Neutrophil (primary cell): ENCODE measurements around the gene GSX1.

Source experiments
- H3K27ac ChIP-seq: fragments of 200-600 bp; sonication (generic); 2 replicates; pipeline ENCODE4 v1.5.1; 2016; ENCODE audit warnings: mild to moderate bottlenecking, moderate library complexity
- H3K27me3 ChIP-seq: fragments of 200-600 bp; sonication (generic); 2 replicates; pipeline ENCODE4 v1.6.0; 2016; ENCODE audit warnings: mild to moderate bottlenecking
- H3K36me3 ChIP-seq: fragments of 200-600 bp; sonication (generic); 2 replicates; pipeline ENCODE4 v1.5.1; 2017
- H3K4me1 ChIP-seq, 2 experiments: fragments of 200-600 bp in 1 of 2; sonication (generic) in 1 of 2; 1 replicate in 1 of 2; 2 replicates in 1 of 2; pipeline versions ENCODE4 v1.5.1 to v1.6.1; 2013 to 2016; ENCODE audit warnings: low read depth in 1 of 2, low read length in 1 of 2, mild to moderate bottlenecking in 1 of 2, moderate library complexity in 1 of 2; ENCODE audit not compliant: control insufficient read depth in 1 of 2, insufficient read depth in 1 of 2
- H3K4me3 ChIP-seq, 2 experiments: fragments of 200-600 bp in 1 of 2; sonication (generic) in 1 of 2; 1 replicate in 1 of 2; 2 replicates in 1 of 2; pipeline ENCODE4 v1.5.1; 2013 to 2016; ENCODE audit warnings: low read depth in 1 of 2, low read length in 1 of 2, mild to moderate bottlenecking in 1 of 2, moderate library complexity in 1 of 2
- H3K9me3 ChIP-seq: fragments of 200-600 bp; sonication (generic); 2 replicates; pipeline ENCODE4 v1.5.1; 2016
- CTCF ChIP-seq: fragments of 200-600 bp; sonication (generic); IDR thresholded peaks from 2 replicates; pipeline ENCODE4 v1.5.1; 2016; ENCODE audit warnings: antibody characterized with exemption

GSX1 gene

DNA sequence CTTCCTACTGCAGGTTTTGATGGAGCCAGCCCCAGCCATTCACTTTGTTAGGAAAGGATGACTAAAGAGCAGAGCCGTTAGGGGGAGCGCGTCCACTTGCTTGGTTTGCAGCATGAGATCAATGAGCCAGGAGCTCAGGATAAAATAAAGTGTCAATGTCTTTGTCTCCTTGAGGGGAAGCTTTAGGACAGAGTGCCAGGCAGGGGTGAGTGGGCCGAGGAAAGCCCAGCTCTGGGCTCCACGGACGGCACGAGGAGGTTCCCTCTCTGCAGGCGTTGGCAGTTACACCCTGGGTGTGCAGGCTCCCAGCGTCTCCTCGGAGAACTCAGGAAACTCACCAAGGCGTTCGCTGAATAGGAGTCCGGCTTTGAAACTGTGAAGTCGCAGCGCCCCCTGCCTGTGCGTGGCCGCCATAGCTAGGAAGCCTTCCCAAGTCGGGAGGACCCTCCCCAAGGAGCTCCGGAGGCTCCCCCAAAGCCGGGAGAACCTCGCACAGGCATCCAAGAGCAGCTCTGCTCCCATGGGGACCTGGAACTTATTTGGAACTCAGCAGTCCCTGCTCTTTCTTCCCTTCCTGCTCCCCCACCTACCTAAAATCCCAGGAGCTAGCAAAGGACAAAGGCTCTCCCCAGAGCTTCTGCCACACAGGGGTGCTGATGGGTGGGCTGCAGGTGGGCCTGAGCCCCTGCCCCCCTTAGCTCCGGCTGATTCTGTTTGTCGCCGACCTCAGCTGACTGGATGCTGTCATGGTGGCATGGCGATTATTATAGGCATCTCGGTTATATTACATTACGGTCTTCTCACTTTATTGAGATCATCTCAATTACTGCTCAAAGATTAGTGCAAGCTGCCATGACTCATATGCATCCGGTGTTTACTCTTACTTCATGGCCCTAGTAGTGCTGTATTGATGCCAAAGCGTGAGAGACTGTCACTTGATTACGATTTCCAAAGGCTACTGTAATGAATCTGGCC, 34.4 kb downstream of the GSX1 start:
- Histone ChIP-seq H3K9me3 (no peaks in the 10 kb centered on the region), H3K4me1 (peaks cover 9 to 10% of the 10 kb centered on the region in 2 experiments), H3K27ac (no peak overlapping the region), H3K36me3 (no peaks in the 10 kb centered on the region), H3K27me3 (peaks cover 100% of the 10 kb centered on the region), H3K4me3 (no peak overlapping the region)
- TF ChIP-seq CTCF, result peak; percentile 70

GRCh38 chr13:27827646-27828045, 35.4 kb downstream of the GSX1 start:
- no peaks in the 10 kb centered on the region for H3K9me3 ChIP-seq
- H3K36me3 ChIP-seq, result no peaks in the 10 kb centered on the region
- peaks cover 9 to 10% of the 10 kb centered on the region in 2 experiments for H3K4me1 ChIP-seq
- no peak overlapping the region for H3K4me3 ChIP-seq
- H3K27me3 ChIP-seq, result peaks cover 100% of the 10 kb centered on the region
- H3K27ac ChIP-seq, result no peak overlapping the region
- no peak for TF ChIP-seq CTCF

GRCh38 chr13:27830010-27830409, 37.7 kb downstream of the GSX1 start:
- Histone ChIP-seq H3K4me3 (peak overlapping the region in 1 of 2 experiments; percentile 21), H3K9me3 (no peaks in the 10 kb centered on the region), H3K36me3 (no peaks in the 10 kb centered on the region), H3K4me1 (peaks cover 9 to 10% of the 10 kb centered on the region in 2 experiments), H3K27ac (no peak overlapping the region), H3K27me3 (peaks cover 100% of the 10 kb centered on the region)
- peak; percentile 62 for TF ChIP-seq CTCF

DNA sequence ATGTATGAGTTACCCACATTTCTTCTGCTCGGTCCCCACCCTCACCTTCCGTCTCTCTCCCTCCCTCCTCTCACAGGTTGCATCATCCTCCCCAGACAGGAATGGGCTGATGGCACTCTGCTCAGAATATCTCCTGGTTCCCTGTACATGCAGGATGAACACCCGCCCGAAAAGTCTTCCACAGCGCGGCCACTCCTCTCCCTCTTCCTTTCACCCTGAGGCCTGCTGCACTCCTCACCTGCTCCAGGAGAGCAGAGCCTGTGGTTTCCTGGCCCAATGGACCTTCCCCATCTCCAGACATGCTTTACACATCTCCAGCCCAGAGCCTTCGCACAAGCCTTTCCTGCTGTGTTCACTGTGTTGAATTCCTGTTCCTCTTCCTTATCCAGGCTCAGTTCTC, 40.9 kb downstream of the GSX1 start:
- no peak overlapping the region for H3K4me3 ChIP-seq
- no peaks in the 10 kb centered on the region for H3K9me3 ChIP-seq
- H3K27ac ChIP-seq, result no peak overlapping the region
- peaks cover 6 to 10% of the 10 kb centered on the region in 2 experiments for H3K4me1 ChIP-seq
- no peaks in the 10 kb centered on the region for H3K36me3 ChIP-seq
- TF ChIP-seq CTCF, result no peak
- H3K27me3 ChIP-seq, result peaks cover 98% of the 10 kb centered on the region

DNA sequence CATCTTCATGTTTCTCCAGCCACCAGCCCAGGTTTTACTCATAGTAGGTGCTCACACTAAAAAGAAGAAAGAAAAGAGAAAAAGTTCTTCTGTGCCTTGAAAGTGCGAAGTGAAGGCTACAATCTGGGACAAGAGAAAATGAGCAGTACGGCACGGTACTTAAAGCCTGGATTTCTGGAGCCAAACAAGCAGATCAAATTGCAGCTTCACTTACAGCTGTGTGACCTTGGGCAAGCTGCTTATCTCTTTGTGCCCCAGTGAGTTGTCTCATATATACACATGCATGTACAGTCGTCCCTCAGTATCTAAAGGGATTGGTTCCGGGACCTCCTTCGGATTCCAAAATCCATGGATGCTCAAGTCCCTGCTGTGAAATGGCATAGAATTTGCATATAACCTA, 41.8 kb downstream of the GSX1 start:
- Histone ChIP-seq H3K4me1 (peaks cover 6 to 10% of the 10 kb centered on the region in 2 experiments), H3K36me3 (no peaks in the 10 kb centered on the region), H3K27me3 (peaks cover 98% of the 10 kb centered on the region), H3K4me3 (no peak overlapping the region), H3K9me3 (no peaks in the 10 kb centered on the region), H3K27ac (no peak overlapping the region)
- TF ChIP-seq CTCF, result no peak
